ENCODE data around the gene PRDM15.
A peak's percentile ranks its signal among the peaks of the same experiment; 100 is the strongest.

The PRDM15 gene

GRCh38 chr21:41890355-41890754 lies 11.2 kb upstream of the PRDM15 start:
- in situ Hi-C loops (cut with MboI; ENCODE audit: low pct_unique_long_range_greater_than_20kb, low sequenced_read_pairs) = no loop called here
- DNase-seq = no peak

DNA sequence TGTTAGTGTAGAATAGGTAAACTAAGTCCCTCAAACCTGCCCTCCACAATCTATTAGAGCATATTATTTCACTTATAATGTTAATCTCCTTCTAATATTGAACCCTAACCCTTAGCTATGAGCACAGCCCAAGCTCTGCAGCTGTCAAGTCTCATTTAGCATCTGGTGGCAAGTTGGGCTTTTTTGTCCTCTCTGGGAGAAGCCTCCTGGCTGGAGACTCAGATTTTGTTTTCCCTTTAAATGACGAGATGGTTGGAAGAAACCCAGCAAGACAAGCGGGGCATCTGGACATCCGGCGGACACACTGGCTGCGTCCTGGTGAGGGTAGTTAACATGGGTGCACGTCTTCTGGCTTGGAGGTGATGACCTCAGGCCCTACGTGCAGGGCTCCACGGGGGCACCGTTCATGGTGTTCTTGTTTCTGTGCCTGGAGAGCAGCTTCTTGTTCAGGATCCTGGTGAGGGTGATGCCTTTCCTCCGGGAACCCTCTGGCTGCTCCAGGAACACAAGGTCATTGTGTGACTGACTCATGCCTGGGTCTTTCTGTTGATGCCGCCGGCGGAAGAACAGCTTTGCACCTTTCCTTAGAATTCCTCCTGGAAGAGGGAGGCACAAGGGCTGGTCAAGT lies 9.7 kb upstream of the PRDM15 start:
- in situ Hi-C loops (cut with MboI; ENCODE audit: low pct_unique_long_range_greater_than_20kb, low sequenced_read_pairs) = no loop called here
- DNase-seq = no peak

DNA sequence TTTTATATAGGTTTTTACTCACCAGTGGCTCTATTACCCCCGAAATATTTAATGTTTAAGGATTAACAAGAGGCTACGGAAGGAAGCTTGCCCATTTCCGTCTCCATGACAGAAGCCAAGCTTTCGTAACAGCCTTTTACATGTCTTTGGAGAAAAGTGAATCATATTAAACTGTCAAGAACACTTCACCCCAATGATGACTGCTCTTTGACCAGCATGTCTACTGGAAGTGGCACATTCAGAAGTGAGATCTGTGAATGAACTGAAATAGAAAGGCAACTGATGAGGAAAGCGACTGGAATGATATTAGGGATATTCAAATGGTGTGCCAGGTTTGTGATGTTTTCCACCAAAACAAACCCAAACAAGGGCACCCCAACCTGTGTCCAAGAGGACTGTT lies 8.5 kb upstream of the PRDM15 start:
- in situ Hi-C loops (cut with MboI; ENCODE audit: low pct_unique_long_range_greater_than_20kb, low sequenced_read_pairs) = no loop called here
- DNase-seq = no peak

DNA sequence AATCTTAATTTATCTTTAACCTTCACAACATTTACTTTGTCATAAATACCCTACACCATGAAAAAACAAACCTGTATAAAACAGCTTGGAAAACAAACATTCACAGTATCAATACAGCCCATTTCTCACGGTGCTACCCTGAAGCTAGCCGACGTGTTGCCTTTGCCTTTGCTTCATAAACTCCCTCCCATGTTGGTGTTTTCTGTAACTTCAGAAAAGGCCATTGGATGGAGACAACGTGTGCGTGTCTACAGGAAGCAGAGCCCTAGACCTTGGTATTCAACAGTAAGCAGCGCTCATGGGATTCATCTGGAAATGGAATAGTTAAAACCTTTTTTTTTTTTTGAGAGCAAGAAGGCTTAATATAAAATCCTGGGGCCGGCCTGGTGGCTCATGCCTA lies 7.2 kb upstream of the PRDM15 start:
- DNase-seq = no peak
- in situ Hi-C loops (cut with MboI; ENCODE audit: low pct_unique_long_range_greater_than_20kb, low sequenced_read_pairs) = no loop called here

GRCh38 chr21:41885341-41886024 lies 6.3 kb upstream of the PRDM15 start:
- in situ Hi-C loops (cut with MboI; ENCODE audit: low pct_unique_long_range_greater_than_20kb, low sequenced_read_pairs) = no loop called here
- no peak for DNase-seq

- DNase-seq = no peak
- in situ Hi-C loops (cut with MboI; ENCODE audit: low pct_unique_long_range_greater_than_20kb, low sequenced_read_pairs) = no loop called here
Observed at GRCh38 chr21:41884501-41885030, 5.4 kb upstream of the PRDM15 start.

DNA sequence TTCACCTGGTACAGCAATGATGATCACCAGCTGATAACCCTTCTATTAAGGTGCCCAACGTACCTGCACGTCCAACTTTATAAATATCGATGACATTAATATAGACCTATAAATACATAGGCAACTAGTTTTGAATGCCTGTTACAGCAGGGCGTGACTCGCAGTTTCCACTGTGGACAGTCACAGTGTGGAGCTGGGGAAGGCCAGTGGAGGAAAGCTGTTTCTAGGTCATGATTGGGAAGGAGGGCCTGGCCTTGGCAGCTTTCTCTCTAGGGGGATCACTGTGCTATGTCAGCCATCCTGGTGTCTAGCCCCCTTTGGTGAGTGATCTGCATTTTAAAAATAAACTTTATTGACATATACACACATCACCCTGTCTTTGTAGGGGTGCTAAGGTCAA lies 4.4 kb upstream of the PRDM15 start:
- no peak for DNase-seq
- in situ Hi-C loops (cut with MboI; ENCODE audit: low pct_unique_long_range_greater_than_20kb, low sequenced_read_pairs) = no loop called here

DNA sequence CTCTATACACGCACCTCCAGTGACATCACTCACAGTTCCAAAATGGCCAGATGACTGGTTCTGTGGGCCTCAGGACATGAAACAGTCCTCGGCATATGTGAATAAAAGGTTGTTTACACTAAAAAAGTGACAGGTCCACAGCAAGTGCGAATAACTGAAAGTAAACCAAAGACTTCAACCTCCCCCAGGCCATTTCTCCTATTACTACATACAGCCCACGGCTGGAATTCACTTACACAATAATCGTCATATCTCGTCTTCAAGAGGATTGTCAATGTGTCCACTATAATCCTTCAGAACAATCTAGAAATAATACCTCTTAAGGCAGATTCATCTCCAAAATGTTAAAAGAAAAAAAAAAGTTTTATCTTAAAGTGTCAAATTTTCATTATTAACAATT lies 1.9 kb upstream of the PRDM15 start:
- in situ Hi-C loops (cut with MboI; ENCODE audit: low pct_unique_long_range_greater_than_20kb, low sequenced_read_pairs) = no loop called here
- DNase-seq = no peak

DNA sequence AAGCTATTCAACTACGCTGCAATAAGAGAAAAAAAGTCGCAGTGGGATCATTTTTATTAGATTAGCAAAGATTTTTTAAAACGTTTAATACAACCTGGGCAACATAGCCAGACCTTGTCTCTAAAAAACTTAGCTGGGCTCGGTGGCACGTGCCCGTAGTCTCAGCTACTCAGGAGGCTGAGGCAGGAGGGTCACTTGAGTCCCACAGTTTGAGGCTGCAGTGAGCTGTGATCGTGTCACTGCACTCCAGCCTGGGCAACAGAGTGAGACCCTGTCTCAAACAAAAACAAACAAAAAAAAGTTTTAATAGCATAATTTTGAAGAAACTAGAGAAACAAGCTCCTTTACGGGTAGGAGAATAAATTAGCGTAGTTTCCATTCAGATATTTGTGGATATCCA lies 1.0 kb upstream of the PRDM15 start:
- DNase-seq = no peak
- in situ Hi-C loops (cut with MboI; ENCODE audit: low pct_unique_long_range_greater_than_20kb, low sequenced_read_pairs) = no loop called here

DNA sequence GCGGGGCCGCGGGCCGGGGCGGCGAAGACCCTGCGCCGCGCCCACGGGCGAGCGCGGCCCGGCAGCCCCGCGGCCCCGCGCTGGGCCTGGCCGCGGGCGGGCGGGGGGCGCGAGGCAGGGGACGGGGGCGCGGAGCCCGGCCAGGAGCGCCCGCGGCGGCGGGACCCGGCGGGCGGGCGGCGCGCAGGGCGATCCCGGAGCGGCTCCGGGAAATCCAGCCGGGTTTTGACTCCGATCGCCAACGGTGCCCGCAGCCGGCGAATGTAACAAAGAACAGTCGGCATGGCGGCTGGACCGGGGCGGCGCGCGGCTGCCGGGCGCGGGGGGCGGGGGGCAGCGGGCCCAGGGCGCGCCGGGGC lies 334 bp downstream of the PRDM15 start:
- in situ Hi-C loops (cut with MboI; ENCODE audit: low pct_unique_long_range_greater_than_20kb, low sequenced_read_pairs) = no loop called here
- DNase-seq = peak; percentile 45

DNA sequence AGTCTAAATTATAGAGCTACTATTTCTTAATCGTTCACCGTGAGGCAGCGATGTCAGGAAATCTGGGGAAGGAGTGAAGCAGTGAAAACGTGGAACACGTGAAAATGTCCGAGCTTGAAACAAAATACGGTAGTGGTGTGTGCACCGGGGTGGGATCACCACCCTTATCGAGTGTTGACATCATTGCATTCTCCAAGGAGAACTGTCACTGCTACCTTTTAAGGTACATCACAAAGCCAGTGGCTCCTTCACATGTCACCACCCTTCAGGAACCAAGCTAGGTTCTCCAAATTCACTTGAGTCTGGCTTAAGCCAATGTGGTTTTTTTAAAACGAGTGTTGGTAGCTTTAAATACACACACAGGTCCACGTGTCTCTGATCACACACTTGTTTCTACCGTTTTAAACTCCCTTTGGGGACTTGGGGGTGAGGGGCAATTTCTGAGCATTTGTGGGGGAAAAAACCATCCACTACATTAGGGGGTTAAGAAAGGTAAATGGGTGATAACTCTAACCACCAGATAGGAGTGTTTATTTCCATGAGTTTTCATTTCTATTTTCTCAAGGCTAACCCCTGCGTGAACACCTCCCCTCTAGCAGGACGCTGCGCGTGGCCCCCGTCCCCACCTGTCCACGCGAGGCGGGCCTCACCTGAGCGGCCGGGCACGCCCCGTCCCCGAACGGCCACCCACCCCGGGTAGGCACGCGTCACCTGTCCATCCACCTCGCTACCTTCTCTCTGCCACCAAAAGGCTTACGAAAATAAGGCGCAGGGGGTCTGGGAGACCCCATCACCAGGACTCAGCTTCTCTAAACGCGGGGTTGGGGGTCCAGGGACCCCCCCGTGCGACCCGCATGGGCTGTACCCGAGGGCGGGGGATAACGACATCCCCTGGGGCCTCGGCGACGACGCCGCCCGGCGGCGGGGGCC lies 978 bp downstream of the PRDM15 start:
- in situ Hi-C loops (cut with MboI; ENCODE audit: low pct_unique_long_range_greater_than_20kb, low sequenced_read_pairs) = no loop called here
- DNase-seq = peak; percentile 58

- no peak for DNase-seq
- in situ Hi-C loops (cut with MboI; ENCODE audit: low pct_unique_long_range_greater_than_20kb, low sequenced_read_pairs) = no loop called here
Observed at GRCh38 chr21:41876928-41877652, 2.1 kb downstream of the PRDM15 start.

GRCh38 chr21:41876396-41876795 lies 2.7 kb downstream of the PRDM15 start:
- no peak for DNase-seq
- in situ Hi-C loops (cut with MboI; ENCODE audit: low pct_unique_long_range_greater_than_20kb, low sequenced_read_pairs) = no loop called here

DNA sequence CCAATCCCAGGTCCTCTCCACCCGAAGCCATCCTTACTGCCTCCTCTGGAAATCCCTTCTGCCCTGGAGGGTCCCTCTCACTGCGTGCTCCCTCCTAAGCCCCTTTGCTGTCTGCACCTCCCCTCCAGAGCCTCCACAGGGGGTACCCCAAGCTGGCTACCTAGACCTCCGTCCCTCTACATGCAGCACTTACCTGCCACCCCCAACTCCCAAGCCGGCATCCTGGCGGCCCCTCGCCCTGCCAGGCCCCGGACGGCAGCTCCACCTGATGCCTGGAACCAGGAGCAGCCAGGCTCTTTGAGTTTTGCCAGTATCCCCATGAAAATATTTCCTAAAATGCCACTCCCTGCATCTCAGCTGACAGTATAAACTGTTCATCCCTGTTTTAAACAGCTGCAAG lies 4.1 kb downstream of the PRDM15 start:
- in situ Hi-C loops (cut with MboI; ENCODE audit: low pct_unique_long_range_greater_than_20kb, low sequenced_read_pairs) = no loop called here

GRCh38 chr21:41874611-41875010 lies 4.5 kb downstream of the PRDM15 start:
- no peak for DNase-seq
- in situ Hi-C loops (cut with MboI; ENCODE audit: low pct_unique_long_range_greater_than_20kb, low sequenced_read_pairs) = no loop called here

More for the DNA sequence above, 4.1 kb downstream of the PRDM15 start:
- no peak for DNase-seq

DNA sequence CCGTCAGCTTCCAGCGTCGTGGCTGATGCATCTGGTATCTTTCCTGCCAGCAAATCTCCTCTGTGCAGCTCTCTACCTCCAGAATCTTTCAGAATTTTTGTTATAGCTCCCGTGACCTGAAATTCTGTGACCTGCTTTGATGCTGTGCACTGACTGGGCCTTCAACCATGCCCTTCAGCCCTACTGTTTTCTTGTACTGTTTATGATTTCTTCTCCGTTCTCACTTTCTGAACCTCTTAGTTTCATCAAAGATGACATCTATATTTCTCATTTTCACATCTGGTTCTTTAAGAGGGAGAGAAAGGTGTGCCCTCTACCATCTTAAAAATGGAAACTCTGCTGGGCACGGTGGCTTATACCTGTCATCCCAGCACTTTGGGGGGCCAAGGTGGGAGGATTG lies 5.7 kb downstream of the PRDM15 start:
- DNase-seq = no peak
- in situ Hi-C loops (cut with MboI; ENCODE audit: low pct_unique_long_range_greater_than_20kb, low sequenced_read_pairs) = no loop called here

- DNase-seq = no peak
- in situ Hi-C loops (cut with MboI; ENCODE audit: low pct_unique_long_range_greater_than_20kb, low sequenced_read_pairs) = no loop called here
Observed at GRCh38 chr21:41873005-41873404, 6.1 kb downstream of the PRDM15 start.

GRCh38 chr21:41871293-41872030 lies 7.7 kb downstream of the PRDM15 start:
- in situ Hi-C loops (cut with MboI; ENCODE audit: low pct_unique_long_range_greater_than_20kb, low sequenced_read_pairs) = no loop called here
- no peak for DNase-seq

DNA sequence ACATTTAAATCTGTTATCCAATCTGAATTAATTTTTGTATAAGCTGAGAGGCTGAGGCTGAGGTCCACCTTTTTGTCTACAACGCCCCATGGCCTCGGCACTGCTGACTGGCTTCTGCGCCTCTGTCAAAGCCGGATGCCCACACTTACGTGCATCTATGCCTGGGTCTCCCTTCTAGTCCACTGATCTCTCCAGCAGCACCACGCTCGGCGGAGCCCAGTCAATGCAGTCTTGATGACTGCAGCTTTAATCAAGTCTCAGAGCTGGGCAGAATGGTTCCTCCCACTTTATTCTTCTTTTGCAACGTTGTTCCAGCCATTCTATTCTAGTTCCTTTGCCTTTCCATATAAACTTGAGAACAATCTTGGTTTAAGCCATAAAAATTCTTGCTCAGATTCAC lies 9.4 kb downstream of the PRDM15 start:
- no peak for DNase-seq
- in situ Hi-C loops (cut with MboI; ENCODE audit: low pct_unique_long_range_greater_than_20kb, low sequenced_read_pairs) = no loop called here

Data from KBM-7 (cell line).